Mesangial cell (primary cell): ENCODE results near the gene VAMP7. TPM values are rescaled to one million over a fixed set of nuclear protein-coding genes. Genes with fewer than 3 reads are reported as not detected.

Experiments
- total RNA-seq: library from RNA; depleted of rRNA; stranded (reverse); fragments of >200 nt; gene quantifications from 2 replicates; pipeline ENCODE4 v1.2.3, GENCODE V29; 2015

The VAMP7 gene, protein sequence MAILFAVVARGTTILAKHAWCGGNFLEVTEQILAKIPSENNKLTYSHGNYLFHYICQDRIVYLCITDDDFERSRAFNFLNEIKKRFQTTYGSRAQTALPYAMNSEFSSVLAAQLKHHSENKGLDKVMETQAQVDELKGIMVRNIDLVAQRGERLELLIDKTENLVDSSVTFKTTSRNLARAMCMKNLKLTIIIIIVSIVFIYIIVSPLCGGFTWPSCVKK
- total RNA-seq = 19.9 and 21.9 TPM in 2 replicates

DNA sequence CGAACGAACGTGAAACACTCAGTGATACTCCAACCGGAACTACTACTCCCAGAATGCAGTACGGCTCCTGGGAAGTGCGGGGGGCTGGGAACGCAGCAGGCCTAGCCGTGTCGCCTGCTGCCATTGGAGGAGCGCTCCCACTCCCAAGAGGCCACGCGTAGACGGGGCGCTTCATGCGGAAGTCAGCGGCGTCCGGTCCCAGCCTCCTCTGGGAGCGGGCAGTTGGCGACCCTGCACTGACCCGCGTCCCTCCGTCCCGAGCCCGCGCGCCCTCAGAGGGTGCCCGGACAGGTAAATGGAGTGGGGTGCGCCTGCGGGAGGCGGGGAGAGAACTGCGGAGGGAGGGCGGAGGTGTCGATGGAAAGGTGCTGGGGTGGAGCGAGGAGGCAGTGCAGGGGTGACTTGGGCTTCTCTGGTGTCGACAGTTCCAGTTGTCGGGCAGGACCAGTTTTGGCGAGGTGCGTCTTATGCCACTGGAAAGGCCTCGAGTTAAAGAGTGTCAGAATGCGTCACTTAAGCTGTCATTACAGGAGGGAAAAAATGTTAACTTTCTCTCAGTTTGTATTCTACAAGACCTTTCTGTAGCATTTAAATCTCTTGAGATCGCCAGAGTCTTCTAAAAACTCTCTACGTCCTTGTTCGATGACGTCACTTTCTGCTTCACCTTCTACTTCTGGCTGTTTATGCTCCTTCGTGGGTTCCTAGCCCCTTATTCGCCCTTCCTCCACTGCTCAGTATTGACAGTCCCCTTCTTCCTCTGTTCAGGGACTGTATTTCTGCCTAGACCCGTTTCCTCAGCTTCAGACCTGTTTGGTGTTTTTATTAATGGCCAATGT is at the start of gene VAMP7:
TSS of gene VAMP7 (plus strand) at position 188 of the 836 bp plus-strand sequence. CDS start 8,122 bp downstream, outside the sequence.

Other genes with a start within 250 kb of the VAMP7 start
- not detected in 2 replicates for gene IL9R, start 116.4 kb downstream of the VAMP7 start, total RNA-seq